ENCODE results near the gene LGALS9B.
"Not testable (repeated sequence)": the region's sequence is repeated elsewhere in the genome, so short reads cannot be mapped to it uniquely, and the experiment has no call there.

The LGALS9B gene

DNA sequence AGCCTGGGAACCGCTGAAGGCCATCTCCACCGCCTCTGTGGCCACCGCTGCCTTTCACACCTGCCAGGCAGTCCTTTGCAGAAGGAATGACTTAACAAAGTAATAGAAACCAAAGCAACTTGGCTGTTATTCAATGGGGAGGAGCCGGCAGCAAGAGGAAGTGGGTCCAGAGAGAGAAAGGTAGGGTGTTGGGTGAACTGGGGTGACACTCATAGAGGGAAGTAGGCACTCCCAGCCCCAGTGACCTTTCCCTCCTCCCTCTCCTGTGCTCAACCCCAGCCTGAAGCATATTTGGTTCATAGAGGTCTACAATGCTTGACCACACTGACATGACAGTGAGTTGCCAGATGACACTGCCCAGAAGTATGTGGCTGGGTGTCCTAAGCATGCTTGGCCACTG is at the start of gene LGALS9B:
TSS of gene LGALS9B (minus strand) at position 93 of the 400 bp plus-strand sequence. CDS start at position 24, 69 bp downstream.
- DNase-seq (ENCODE audit: low spot score), result not testable (repeated sequence)

DNA sequence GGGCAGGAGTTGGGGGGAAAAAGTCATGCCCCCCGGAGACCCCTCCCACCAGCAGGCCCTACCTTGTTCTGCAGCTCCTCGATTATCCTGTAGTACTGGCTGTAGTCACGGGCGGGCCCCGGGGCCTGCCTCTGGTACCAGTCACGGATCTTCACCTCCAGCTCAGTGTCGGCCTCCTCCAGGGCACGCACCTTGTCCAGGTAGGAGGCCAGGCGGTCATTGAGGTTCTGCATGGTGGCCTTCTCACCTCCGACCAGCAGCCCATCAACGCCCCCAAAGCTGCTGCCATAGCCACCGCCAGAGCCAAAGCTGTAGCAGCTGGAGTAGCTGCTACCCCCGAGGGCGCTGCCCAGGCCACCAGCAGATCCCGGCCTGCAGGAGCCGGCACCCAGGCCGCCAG is 49.6 kb upstream of the LGALS9B start:
- not testable (repeated sequence) for DNase-seq (ENCODE audit: low spot score)

- not testable (repeated sequence) for DNase-seq (ENCODE audit: low spot score)
These were observed 47.8 kb upstream of the LGALS9B start for GRCh38 chr17:20515099-20515498.

DNA sequence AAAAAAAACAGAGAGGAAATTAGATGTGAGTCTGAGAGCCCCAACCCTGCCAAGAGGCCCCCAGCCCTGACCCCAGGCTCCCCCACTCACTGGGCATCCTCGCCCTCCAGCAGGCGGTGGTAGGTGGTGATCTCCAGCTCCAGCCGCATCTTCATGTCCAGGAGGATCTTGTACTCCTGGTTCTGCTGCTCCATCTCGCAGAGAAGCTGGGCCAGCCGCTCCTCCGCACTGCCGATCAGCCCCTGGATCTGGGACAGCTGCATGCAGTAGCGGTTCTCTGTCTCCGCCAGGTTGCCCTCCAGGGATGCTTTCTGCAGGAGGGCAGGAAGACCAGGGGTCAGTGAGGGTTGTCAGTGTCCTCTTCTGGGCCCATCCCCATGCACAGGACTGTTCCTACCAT is 46.2 kb upstream of the LGALS9B start:
- DNase-seq (ENCODE audit: low spot score), result not testable (repeated sequence)

DNA sequence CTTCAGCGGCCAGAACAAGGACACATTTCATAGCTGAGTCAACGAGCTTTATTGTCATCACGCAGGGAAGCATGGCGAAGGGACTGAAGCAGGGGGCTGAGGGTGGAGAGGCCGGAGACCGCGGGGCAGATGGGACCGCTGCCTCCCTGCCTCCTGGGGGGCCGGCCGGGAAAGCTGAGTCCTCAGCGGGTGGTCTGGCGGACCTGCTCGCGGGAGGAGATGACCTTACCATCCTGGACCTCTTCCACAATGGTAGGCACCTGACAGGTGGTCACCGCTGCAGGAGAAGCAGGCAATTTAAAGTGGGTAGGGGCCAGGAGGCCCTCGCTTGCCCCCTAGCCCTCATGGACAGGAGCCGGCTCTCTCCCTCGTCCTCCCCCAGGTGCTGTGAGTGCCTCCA is 45.0 kb upstream of the LGALS9B start:
- not testable (repeated sequence) for DNase-seq (ENCODE audit: low spot score)

DNA sequence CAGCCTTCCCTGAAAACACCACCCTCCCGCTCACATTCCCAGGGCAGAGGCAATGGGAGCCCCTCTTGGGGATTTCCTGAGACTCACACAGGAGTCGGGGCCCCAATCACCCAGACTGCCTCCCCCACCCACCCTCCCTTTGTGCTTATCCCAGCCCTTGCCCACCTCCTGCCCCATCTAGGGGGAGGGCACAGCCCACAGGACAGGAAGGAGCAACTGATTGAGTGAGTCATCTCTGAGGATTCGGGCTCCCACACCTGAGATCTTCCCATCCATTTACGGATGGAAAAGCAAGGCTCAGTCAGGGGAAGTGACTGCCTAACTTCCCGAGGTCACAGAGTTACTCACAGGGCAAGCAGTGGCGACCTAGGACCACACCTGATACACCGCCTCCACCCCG is 44.4 kb upstream of the LGALS9B start:
- not testable (repeated sequence) for DNase-seq (ENCODE audit: low spot score)

DNA sequence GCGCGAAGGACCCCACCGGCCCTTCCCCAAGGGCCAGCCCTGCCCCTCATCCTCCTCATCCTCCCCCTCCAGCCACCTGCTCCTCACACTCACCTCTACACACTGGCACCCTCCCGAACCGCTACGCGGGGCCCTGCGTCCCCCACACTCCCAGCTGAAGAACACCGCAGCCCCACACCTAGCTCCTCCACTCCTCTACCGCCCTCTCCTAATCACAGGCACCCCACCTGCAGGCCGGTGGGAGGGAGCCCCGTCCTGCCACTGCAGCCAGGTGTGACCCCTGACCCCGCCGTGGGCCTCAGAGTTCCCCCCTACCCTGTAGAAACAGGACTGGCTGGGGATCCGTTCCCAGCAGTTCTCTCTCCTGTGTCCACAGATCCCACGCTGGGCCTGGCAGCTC is 38.0 kb upstream of the LGALS9B start:
- DNase-seq (ENCODE audit: low spot score), result not testable (repeated sequence)

- not testable (repeated sequence) for DNase-seq (ENCODE audit: low spot score)
These were observed 37.2 kb upstream of the LGALS9B start for GRCh38 chr17:20504388-20505066.

GRCh38 chr17:20501896-20502295 is 34.6 kb upstream of the LGALS9B start:
- not testable (repeated sequence) for DNase-seq (ENCODE audit: low spot score)

GRCh38 chr17:20500346-20500745 is 33.0 kb upstream of the LGALS9B start:
- not testable (repeated sequence) for DNase-seq (ENCODE audit: low spot score)

DNA sequence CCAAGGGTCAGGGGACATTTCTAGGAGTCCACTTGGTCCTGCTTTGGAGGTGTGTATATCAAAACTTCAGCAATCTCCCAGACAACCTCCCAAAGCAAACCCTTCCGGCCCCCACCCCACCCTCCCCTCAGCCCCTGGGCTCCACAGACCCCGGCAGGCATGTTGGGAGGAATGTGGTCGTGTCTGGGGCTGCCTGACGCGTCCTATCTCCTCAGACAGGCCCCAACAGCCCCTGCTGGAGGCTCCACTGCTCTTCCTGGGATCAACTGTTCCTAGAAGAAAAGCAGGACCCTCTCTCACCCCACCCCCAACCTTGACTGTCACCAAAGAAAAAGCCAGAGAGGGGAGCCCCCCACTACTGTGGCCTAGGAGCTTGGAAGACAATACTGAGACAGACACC is 28.1 kb upstream of the LGALS9B start:
- DNase-seq (ENCODE audit: low spot score), result not testable (repeated sequence)

- not testable (repeated sequence) for DNase-seq (ENCODE audit: low spot score)
These were observed 27.4 kb upstream of the LGALS9B start for GRCh38 chr17:20494735-20495134.

DNA sequence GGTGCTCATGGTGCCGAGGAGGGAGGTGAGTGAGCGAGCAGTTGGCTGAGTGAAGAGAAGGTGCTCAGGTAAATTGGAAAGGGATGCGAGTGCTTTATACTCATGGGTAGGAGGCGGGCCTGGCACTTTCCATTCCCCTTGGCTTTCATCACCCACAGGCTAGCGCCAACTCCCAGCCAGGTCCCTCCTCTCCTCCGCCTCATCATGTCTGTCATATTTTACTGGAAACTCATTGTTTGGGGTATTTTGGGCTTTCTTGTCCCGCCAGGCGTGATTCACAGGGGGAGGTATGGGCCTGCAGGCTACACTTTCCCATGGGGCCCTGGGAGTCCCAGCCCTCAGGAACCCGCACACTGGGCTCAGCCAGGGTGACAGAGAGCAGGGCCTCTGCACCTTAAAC is 26.8 kb upstream of the LGALS9B start:
- DNase-seq (ENCODE audit: low spot score), result not testable (repeated sequence)

GRCh38 chr17:20492971-20493370 is 25.6 kb upstream of the LGALS9B start:
- DNase-seq (ENCODE audit: low spot score), result not testable (repeated sequence)

DNA sequence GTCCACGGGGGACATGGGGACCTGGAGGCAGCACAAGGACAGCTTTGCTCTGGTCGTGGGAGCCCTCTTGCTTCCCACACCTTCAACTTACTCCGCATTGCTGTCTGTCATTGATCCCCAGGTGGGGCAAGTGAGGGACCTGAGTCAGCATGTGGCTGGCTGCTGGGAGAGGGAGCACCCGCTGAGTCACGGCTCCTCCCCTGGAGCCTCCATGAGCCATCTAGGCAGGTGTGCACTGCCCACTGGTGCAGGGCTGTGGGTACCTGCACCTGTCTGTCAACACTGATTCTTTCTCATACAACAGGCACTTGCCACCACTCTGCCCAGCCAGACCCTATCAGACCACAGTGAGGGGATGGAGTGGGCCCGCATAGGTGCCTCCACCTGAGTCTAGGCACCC is 24.8 kb upstream of the LGALS9B start:
- DNase-seq (ENCODE audit: low spot score), result not testable (repeated sequence)

DNA sequence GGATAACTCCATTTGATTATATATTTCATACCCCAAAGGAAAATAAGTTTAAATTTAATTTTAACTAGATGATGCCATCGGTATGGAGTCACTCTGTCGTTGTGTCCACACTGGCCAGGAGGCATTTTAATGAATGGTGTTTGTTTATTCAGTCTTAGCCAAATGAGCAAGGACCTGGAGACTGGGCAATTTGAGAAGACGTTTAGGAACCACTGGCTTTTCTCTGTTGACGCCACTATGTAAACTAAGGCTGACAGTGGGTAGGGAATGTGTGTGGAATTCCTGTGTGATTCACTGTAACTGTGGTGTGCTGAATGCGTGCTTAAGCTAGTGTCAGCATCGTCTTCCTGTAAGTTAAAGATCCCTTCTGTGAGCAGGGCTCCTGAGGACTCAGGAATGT is 17.6 kb upstream of the LGALS9B start:
- DNase-seq (ENCODE audit: low spot score), result not testable (repeated sequence)

- DNase-seq (ENCODE audit: low spot score), result not testable (repeated sequence)
These were observed 12.7 kb upstream of the LGALS9B start for GRCh38 chr17:20479889-20480591.

DNA sequence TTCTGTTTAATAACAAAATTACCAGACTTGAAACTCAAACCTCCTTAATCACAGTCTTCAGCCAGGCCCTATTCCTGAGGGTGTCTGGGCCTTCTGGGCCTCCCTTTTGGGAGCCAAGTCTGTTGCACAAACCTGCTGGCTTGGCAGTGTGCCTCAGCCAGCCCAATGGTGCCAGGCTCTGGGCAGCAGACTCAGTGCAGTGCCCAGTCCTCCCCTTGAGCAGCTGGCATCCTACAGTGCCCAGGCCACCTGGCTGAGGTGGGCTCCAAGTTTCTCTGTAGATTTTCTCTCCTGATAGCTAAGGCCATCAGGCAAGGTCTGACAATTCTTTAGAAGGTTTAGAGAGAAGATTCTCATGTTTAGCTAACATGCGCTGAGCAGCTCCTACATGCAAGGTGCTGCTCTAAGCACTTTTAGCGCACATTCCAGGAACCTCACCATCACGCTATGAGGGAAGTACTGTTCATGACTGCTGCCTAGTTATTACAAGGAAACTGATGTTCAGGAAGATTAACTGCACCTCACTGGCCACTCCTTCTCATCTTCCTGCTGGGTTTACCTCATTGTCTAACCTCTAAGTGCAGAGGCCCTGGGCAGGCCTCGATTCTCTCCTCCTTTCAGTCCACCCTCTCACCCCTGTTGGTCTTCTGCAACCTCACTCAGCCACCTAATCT is 10.2 kb upstream of the LGALS9B start:
- not testable (repeated sequence) for DNase-seq (ENCODE audit: low spot score)

GRCh38 chr17:20475137-20475831 is 7.9 kb upstream of the LGALS9B start:
- not testable (repeated sequence) for DNase-seq (ENCODE audit: low spot score)

GRCh38 chr17:20474081-20474480 is 6.7 kb upstream of the LGALS9B start:
- DNase-seq (ENCODE audit: low spot score), result not testable (repeated sequence)

DNA sequence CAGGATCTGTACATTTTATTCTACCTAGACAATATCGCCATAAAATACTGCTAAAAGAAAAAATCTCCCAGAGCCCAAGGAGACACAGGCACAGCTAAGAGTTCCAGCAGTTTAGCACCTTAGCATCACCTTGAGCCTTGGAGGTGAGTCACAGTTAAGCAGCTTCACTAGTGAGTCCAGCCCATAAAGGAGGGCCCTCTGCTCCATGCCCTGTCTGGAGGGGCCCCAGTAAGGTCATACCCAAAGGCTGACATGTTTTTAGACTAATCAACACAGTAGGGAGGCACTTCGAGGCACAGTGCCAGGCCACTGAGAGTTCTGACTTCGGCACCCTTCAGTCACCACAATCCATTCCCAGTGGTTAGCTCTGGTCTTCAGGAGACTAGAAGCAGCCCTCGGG is 2.6 kb upstream of the LGALS9B start:
- DNase-seq (ENCODE audit: low spot score), result not testable (repeated sequence)

GRCh38 chr17:20469107-20469506 is 1.8 kb upstream of the LGALS9B start:
- DNase-seq (ENCODE audit: low spot score), result not testable (repeated sequence)

Measured in putamen (tissue), 1 donor.